GM12878 (cell line): ENCODE results near the gene CAPS.

ENCODE experiments used
- BRCA1 ChIP-seq: IDR thresholded peaks from 2 replicates; pipeline ENCODE4 v1.6.1; 2011; ENCODE audit warnings: low read depth, low read length, improper control_type of control experiment
- CHD2 ChIP-seq: IDR thresholded peaks from 2 replicates; pipeline ENCODE4 v1.6.1; 2011; ENCODE audit warnings: low read depth, low read length, improper control_type of control experiment, borderline replicate concordance
- JUNB ChIP-seq: IDR thresholded peaks from 2 replicates; pipeline ENCODE4 v1.6.1; 2016; ENCODE audit warnings: antibody characterized with exemption, mild to moderate bottlenecking
- KDM1A ChIP-seq: fragments of 200-600 bp; sonication (generic); IDR thresholded peaks from 2 replicates; pipeline ENCODE4 v1.6.1; 2016; ENCODE audit warnings: borderline replicate concordance
- NR2C2 ChIP-seq: IDR thresholded peaks from 2 replicates; pipeline ENCODE4 v1.6.1; 2011; ENCODE audit warnings: borderline replicate concordance, low read depth; ENCODE audit not compliant: control insufficient read depth, insufficient read length
- NRF1 ChIP-seq: conservative IDR thresholded peaks from 2 replicates; pipeline ENCODE4 v1.6.1; 2011; ENCODE audit warnings: mild to moderate bottlenecking, low read depth, low read length, improper control_type of control experiment
- RAD21 ChIP-seq: IDR thresholded peaks from 2 replicates; pipeline ENCODE4 v1.6.1; 2011; ENCODE audit warnings: mild to moderate bottlenecking, low read depth, low read length, moderate library complexity; ENCODE audit not compliant: insufficient read depth
- REST ChIP-seq: IDR thresholded peaks from 2 replicates; pipeline ENCODE4 v1.6.1; 2012; ENCODE audit warnings: mild to moderate bottlenecking, low read depth, low read length
- TAF1 ChIP-seq: IDR thresholded peaks from 2 replicates; pipeline ENCODE4 v1.6.1; 2011; ENCODE audit warnings: mild to moderate bottlenecking, low read depth, low read length, borderline replicate concordance
- ZZZ3 ChIP-seq: IDR thresholded peaks from 2 replicates; pipeline ENCODE4 v1.6.1; 2011; ENCODE audit warnings: low read depth; ENCODE audit not compliant: control insufficient read depth, insufficient read length
- TF ChIP-seq, protein P1 (sequence below), 3 experiments: IDR thresholded peaks in 2 of 3; conservative IDR thresholded peaks in 1 of 3; 2 replicates each; pipeline ENCODE4 v1.5.1; 2011; ENCODE audit warnings: low read depth in 3 of 3, low read length in 3 of 3, mild to moderate bottlenecking in 3 of 3, control low read depth in 2 of 3, moderate library complexity in 2 of 3, inconsistent platforms in 1 of 3, mixed read lengths in 1 of 3; ENCODE audit not compliant: control insufficient read depth in 2 of 3, insufficient read depth in 1 of 3; ENCODE audit errors: extremely low read depth in 1 of 3

DNA sequence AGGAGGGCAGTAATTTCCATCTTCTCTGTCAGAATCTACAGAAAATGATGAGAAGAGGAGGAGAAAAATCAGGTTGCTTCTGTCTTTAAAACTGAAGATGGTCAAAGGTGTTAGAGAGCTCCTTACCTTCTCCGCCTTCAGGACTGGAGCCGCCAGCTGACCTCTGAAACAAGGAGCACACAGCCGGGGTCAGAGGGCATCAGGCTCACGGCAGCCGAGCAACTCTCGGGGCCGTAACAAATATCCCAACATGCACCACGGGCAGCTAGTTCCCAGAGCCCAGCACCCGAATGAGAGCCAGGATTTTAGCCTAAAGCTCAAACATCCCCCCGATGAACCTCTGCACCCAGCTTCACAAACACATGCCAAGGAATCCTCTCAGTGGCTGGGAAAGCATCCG lies 27.6 kb downstream of the CAPS start:
- TF ChIP-seq CHD2 (no peak), REST (no peak), KDM1A (no peak), NR2C2 (no peak), TAF1 (no peak), RAD21 (no peak), ZZZ3 (no peak), BRCA1 (no peak), JUNB (no peak), NRF1 (no peak)
- TF ChIP-seq, protein P1, sequence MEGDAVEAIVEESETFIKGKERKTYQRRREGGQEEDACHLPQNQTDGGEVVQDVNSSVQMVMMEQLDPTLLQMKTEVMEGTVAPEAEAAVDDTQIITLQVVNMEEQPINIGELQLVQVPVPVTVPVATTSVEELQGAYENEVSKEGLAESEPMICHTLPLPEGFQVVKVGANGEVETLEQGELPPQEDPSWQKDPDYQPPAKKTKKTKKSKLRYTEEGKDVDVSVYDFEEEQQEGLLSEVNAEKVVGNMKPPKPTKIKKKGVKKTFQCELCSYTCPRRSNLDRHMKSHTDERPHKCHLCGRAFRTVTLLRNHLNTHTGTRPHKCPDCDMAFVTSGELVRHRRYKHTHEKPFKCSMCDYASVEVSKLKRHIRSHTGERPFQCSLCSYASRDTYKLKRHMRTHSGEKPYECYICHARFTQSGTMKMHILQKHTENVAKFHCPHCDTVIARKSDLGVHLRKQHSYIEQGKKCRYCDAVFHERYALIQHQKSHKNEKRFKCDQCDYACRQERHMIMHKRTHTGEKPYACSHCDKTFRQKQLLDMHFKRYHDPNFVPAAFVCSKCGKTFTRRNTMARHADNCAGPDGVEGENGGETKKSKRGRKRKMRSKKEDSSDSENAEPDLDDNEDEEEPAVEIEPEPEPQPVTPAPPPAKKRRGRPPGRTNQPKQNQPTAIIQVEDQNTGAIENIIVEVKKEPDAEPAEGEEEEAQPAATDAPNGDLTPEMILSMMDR (IDR thresholded peaks at IDR 0.05 in 2 of 3, conservative IDR thresholded peaks at IDR 0.05 in 1 of 3; ENCODE audit: control insufficient read depth in 2 of 3, extremely low read depth in 1 of 3, insufficient read depth in 1 of 3, low read depth in 3 of 3, low read length in 3 of 3), result no peak
